Activated naive CD8-positive, alpha-beta T cell (primary cell): ENCODE data around the gene GOLGA8S.
"Not testable (repeated sequence)": the region's sequence is repeated elsewhere in the genome, so short reads cannot be mapped to it uniquely, and the experiment has no call there.

ENCODE experiments used
- H3K27ac Mint-ChIP-seq: one replicate; pipeline ENCODE4 v1.8.0; 2021; ENCODE audit warnings: mixed read lengths
- H3K27me3 Mint-ChIP-seq: one replicate; pipeline ENCODE4 v1.8.0; 2021; ENCODE audit warnings: mixed read lengths
- H3K36me3 Mint-ChIP-seq: one replicate; pipeline ENCODE4 v1.8.0; 2021; ENCODE audit warnings: mixed read lengths
- H3K4me1 Mint-ChIP-seq: one replicate; pipeline ENCODE4 v1.8.0; 2021; ENCODE audit warnings: low read depth, mixed read lengths
- H3K4me3 Mint-ChIP-seq: one replicate; pipeline ENCODE4 v1.8.0; 2021; ENCODE audit warnings: mild to moderate bottlenecking, mixed read lengths
- H3K9me3 Mint-ChIP-seq: one replicate; pipeline ENCODE4 v1.8.0; 2021; ENCODE audit warnings: low read depth, mixed read lengths

Gene GOLGA8S

GRCh38 chr15:23354448-23354847, at the start of gene GOLGA8S:
GOLGA8S (plus strand) TSS chr15:23354748; CDS start chr15:23354810, 62 bp downstream.
- H3K4me1 Mint-ChIP-seq, H3K36me3 Mint-ChIP-seq, H3K27me3 Mint-ChIP-seq, H3K4me3 Mint-ChIP-seq, H3K9me3 Mint-ChIP-seq, H3K27ac Mint-ChIP-seq: not testable (repeated sequence)

- Mint-ChIP-seq H3K4me1 (peaks cover 17% of the 10 kb centered on the region), H3K4me3 (peak overlapping the region; percentile 88)
- H3K36me3 Mint-ChIP-seq, H3K27ac Mint-ChIP-seq, H3K27me3 Mint-ChIP-seq, H3K9me3 Mint-ChIP-seq: not testable (repeated sequence)
These were observed 49.7 kb upstream of the GOLGA8S start for GRCh38 chr15:23304805-23305204.

- H3K27ac Mint-ChIP-seq, H3K27me3 Mint-ChIP-seq, H3K9me3 Mint-ChIP-seq, H3K36me3 Mint-ChIP-seq: not testable (repeated sequence)
- Mint-ChIP-seq H3K4me1 (peaks cover 17% of the 10 kb centered on the region), H3K4me3 (peak overlapping the region; percentile 30)
These were observed 48.6 kb upstream of the GOLGA8S start for GRCh38 chr15:23305921-23306320.

- H3K36me3 Mint-ChIP-seq, H3K9me3 Mint-ChIP-seq, H3K27ac Mint-ChIP-seq: not testable (repeated sequence)
These were observed 43.3 kb upstream of the GOLGA8S start for GRCh38 chr15:23311233-23311632.

GRCh38 chr15:23334096-23334495, 20.5 kb upstream of the GOLGA8S start, which contains the start of gene GOLGA6L26:
GOLGA6L26 (minus strand) TSS chr15:23334196; CDS start chr15:23334135, 61 bp downstream.
- H3K27me3 Mint-ChIP-seq: not testable (repeated sequence)

More at GRCh38 chr15:23311233-23311632, 43.3 kb upstream of the GOLGA8S start:
- H3K27me3 Mint-ChIP-seq, H3K4me1 Mint-ChIP-seq, H3K4me3 Mint-ChIP-seq: not testable (repeated sequence)

GRCh38 chr15:23362622-23363021, 8.1 kb downstream of the GOLGA8S start:
- H3K27ac Mint-ChIP-seq, H3K4me1 Mint-ChIP-seq, H3K9me3 Mint-ChIP-seq, H3K27me3 Mint-ChIP-seq, H3K36me3 Mint-ChIP-seq, H3K4me3 Mint-ChIP-seq: not testable (repeated sequence)

More at GRCh38 chr15:23334096-23334495, 20.5 kb upstream of the GOLGA8S start, which contains the start of gene GOLGA6L26:
- H3K27ac Mint-ChIP-seq, H3K4me1 Mint-ChIP-seq, H3K36me3 Mint-ChIP-seq, H3K4me3 Mint-ChIP-seq, H3K9me3 Mint-ChIP-seq: not testable (repeated sequence)

GRCh38 chr15:23364261-23364660, 9.7 kb downstream of the GOLGA8S start:
- not testable (repeated sequence) for H3K9me3 Mint-ChIP-seq, H3K4me3 Mint-ChIP-seq, H3K27me3 Mint-ChIP-seq, H3K4me1 Mint-ChIP-seq, H3K27ac Mint-ChIP-seq, H3K36me3 Mint-ChIP-seq

GRCh38 chr15:23370578-23370977, 16.0 kb downstream of the GOLGA8S start:
- Mint-ChIP-seq H3K27me3 (no peaks in the 10 kb centered on the region), H3K4me3 (no peak overlapping the region), H3K27ac (no peak overlapping the region), H3K4me1 (no peaks in the 10 kb centered on the region), H3K36me3 (no peaks in the 10 kb centered on the region), H3K9me3 (no peaks in the 10 kb centered on the region)

- not testable (repeated sequence) for H3K9me3 Mint-ChIP-seq, H3K4me1 Mint-ChIP-seq, H3K27me3 Mint-ChIP-seq, H3K27ac Mint-ChIP-seq, H3K36me3 Mint-ChIP-seq, H3K4me3 Mint-ChIP-seq
These were observed 16.6 kb downstream of the GOLGA8S start for GRCh38 chr15:23371134-23371533.

- not testable (repeated sequence) for H3K27ac Mint-ChIP-seq, H3K36me3 Mint-ChIP-seq, H3K4me1 Mint-ChIP-seq, H3K9me3 Mint-ChIP-seq, H3K4me3 Mint-ChIP-seq, H3K27me3 Mint-ChIP-seq
These were observed 17.3 kb downstream of the GOLGA8S start for GRCh38 chr15:23371868-23372267.

- H3K4me3 Mint-ChIP-seq: no peak overlapping the region
- H3K4me1 Mint-ChIP-seq: no peaks in the 10 kb centered on the region
- no peaks in the 10 kb centered on the region for H3K36me3 Mint-ChIP-seq
- no peak overlapping the region for H3K27ac Mint-ChIP-seq
- H3K9me3 Mint-ChIP-seq: no peaks in the 10 kb centered on the region
- H3K27me3 Mint-ChIP-seq: no peaks in the 10 kb centered on the region
These were observed 17.7 kb downstream of the GOLGA8S start for GRCh38 chr15:23372284-23372683.

- not testable (repeated sequence) for H3K4me3 Mint-ChIP-seq, H3K4me1 Mint-ChIP-seq, H3K27ac Mint-ChIP-seq, H3K27me3 Mint-ChIP-seq, H3K9me3 Mint-ChIP-seq, H3K36me3 Mint-ChIP-seq
These were observed 18.5 kb downstream of the GOLGA8S start for GRCh38 chr15:23372891-23373600.

- not testable (repeated sequence) for H3K27me3 Mint-ChIP-seq, H3K4me1 Mint-ChIP-seq, H3K36me3 Mint-ChIP-seq, H3K9me3 Mint-ChIP-seq, H3K27ac Mint-ChIP-seq, H3K4me3 Mint-ChIP-seq
These were observed 19.7 kb downstream of the GOLGA8S start for GRCh38 chr15:23374226-23374625.

GRCh38 chr15:23378946-23379345, 24.4 kb downstream of the GOLGA8S start:
- not testable (repeated sequence) for H3K4me3 Mint-ChIP-seq, H3K27me3 Mint-ChIP-seq, H3K27ac Mint-ChIP-seq, H3K9me3 Mint-ChIP-seq, H3K36me3 Mint-ChIP-seq, H3K4me1 Mint-ChIP-seq

GRCh38 chr15:23380700-23381099, 26.2 kb downstream of the GOLGA8S start:
- not testable (repeated sequence) for H3K4me3 Mint-ChIP-seq, H3K36me3 Mint-ChIP-seq, H3K27me3 Mint-ChIP-seq, H3K27ac Mint-ChIP-seq, H3K9me3 Mint-ChIP-seq, H3K4me1 Mint-ChIP-seq

GRCh38 chr15:23381192-23381591, 26.6 kb downstream of the GOLGA8S start:
- not testable (repeated sequence) for H3K36me3 Mint-ChIP-seq, H3K27ac Mint-ChIP-seq, H3K4me3 Mint-ChIP-seq, H3K27me3 Mint-ChIP-seq, H3K4me1 Mint-ChIP-seq, H3K9me3 Mint-ChIP-seq
